Stimulated activated CD8-positive, alpha-beta memory T cell treated with anti-CD3 and anti-CD28 coated beads, Interleukin-2, amount 100 ng/mL, for 1 hour (primary cell): ENCODE data around the gene KRTAP10-8.
"Not testable (repeated sequence)": the region's sequence is repeated elsewhere in the genome, so short reads cannot be mapped to it uniquely, and the experiment has no call there.

Experiments used
- DNase-seq, 2 donors: peaks; one replicate each; pipeline ENCODE4 v3.0.0-alpha.2; 2020; ENCODE audit warnings: low read depth in 2 of 2

KRTAP10-8 gene, protein sequence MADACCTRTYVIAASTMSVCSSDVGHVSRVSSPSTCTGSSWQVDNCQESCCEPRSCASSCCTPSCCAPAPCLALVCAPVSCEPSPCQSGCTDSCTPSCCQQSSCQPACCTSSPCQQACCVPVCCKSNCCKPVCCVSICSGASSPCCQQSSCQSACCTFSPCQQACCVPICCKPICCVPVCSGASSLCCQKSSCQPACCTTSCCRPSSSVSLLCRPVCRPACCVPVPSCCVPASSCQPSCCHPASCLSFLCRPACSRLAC

DNA sequence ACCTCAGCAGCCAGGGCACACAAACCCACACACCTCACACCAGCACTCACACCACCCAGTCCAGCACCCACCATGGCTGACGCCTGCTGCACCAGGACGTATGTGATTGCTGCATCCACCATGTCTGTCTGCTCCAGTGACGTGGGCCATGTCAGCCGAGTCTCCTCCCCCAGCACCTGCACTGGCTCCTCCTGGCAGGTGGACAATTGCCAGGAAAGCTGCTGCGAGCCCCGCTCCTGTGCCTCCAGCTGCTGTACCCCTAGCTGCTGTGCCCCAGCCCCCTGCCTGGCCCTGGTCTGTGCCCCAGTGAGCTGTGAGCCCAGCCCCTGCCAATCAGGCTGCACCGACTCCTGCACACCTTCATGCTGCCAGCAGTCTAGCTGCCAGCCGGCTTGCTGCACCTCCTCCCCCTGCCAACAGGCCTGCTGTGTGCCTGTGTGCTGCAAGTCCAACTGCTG is at the start of gene KRTAP10-8:
Gene KRTAP10-8 (plus strand): TSS at position 51 of the 458 bp plus-strand sequence. CDS start 22 bp downstream, at position 73.
- no peak for DNase-seq

DNA sequence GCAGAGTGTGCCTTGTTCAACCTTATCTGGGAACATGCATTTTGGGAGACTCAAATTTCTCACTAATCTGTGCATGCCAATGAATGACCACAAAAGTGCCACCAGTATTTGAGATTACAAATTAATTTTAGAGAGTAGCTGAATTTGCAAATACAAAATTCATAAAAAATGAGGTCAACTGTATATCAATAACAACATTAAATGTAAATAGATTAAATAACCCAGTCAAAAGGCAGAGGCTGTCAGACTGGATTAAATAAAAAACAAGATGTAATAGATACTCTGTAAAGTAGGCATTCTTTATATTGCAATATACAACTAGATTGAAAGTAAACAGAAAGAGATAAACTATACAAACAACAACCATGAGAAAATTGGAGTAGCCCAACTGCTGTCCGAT is 47.8 kb upstream of the KRTAP10-8 start:
- DNase-seq = no peak

DNA sequence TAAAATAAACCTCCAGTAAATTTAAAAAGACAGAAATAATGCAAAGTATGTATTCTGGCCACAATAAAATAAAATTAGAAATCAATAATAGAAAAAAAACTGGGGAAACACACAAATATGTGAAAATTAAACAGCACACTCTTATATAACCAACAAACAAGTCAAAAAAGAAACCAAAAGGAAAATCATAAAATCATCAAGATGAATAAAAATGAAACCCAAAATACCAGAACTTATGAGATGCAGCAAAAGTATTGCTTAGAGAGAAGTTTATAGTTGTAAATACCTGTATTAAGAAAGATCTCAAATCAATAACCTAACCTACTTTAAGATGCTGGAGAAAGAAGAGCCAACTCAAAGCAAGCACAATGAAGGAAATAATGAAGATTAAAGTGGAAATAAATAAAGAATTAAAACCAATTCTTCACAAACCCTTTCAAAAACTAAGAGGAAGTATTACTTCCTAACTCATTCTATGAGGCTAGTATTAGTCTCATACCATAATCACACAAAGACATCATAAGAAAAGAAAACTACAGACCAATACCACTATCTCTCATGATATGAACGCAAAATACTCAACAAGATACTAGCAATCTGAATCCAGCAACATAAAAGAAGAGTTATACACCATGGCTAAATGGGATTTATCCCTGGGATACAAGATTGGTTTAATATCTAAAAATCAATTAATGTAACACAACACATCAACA is 46.8 kb upstream of the KRTAP10-8 start:
- no peak for DNase-seq

DNA sequence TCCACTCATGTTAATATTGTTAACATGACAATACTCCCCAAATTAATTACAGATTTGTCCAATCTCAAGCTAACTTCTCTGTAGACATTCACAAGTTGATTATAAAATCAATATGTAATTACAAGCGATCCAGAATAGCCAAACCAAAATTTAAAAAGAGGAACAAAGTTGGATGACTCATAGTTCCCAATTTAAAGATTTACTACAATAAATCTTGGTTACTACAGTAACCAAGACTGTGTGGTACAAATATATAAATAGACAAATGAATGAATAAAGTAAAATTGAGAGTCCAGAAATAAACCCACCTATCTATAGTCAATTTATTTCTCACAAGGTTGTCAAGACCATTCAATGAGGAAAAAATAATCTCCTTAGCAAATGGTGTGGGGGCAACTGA is 45.5 kb upstream of the KRTAP10-8 start:
- DNase-seq = no peak

DNA sequence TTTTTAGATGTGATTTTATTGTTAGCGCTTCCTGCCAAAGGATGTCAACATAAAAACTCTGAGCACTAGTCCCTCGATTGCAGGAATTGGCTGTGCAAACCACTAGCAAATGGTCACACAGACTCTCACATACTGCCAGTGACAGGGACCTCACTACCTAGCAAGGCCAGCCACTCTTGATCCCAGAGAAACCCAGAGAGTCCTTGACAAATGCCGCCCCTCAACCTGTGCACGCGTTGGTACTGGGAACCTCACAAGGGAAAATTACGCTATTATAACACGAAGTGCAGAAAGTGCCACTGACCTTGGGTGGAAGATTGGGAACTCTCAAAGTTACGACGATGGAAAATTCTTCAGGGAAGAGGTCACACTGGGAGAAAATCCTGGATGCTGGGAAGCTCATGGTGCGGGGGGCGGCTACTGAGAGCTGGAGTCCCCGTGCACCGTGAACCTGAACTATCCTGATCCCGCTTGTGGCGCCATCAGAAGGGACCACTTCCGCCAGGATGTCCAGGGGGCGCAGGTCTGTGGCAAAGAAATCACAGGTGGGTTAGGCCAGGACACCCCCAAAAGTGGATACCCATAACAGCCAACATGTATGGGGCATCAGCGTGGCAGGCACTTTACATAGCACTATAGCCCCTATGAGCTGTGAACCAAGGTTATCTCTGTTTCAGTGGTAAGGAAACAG is 44.3 kb upstream of the KRTAP10-8 start:
- DNase-seq = no peak

DNA sequence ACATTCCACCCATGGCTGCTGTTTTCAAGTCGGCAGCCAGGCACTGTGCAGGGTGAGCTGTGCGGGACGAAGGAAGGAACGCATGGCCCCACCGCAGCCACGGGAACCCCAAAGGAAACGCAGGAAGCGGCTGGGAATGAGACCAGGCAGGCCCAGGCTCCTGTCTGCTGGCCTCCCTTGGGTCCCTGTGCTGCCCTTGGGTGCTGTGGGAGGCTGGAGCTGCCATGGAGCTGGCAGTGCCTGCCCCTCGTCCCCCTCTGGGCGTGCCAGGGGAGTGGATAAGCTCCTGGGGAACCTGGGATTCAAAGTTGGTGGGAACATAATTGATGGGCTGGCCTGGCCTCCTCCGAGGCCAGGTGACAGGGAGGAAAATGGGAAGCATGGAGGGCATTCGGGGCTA is 43.6 kb upstream of the KRTAP10-8 start:
- no peak for DNase-seq

DNA sequence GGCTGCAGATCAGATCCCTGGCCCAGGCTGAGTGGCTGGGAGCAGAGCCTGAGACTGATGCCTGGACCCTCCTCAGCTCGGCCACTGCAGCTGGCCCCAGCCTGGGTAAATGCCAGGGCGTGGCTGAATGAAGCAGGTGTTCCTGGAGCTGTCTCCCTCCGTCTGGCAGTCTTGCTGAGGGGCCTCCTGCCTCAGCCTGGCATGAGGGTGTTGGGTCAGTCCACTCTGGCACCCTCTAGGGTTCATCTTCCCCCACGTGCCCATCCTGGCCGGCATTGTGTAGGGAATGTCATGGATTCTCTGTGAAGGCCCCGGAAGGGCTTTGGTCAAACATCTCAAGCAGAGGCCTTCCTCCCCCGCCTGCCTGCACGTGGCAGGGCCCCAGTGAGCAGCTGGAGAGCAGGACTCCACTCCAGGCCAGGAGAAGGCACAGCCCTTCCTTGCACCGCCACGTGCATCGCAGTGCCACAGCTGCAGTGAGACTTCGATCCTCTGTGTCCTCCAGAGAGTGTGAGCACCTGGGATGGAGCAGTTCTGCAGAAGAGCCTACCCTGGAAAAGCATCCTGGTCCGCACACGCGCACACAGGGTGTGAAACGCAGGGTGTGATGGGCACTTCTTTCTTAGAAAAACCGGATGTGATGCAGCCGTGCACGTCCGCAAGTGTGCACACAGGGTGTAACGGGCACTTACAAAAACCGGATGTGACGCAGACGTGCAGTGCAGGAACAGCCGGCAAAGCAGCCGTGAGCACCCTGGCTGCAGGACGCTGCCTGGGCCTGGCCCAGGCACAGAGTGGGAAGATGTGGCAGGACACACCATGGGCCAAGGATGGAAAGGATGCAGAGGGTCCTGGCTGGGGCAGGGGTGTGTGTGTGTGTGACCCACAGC is 43.0 kb upstream of the KRTAP10-8 start:
- DNase-seq = no peak

DNA sequence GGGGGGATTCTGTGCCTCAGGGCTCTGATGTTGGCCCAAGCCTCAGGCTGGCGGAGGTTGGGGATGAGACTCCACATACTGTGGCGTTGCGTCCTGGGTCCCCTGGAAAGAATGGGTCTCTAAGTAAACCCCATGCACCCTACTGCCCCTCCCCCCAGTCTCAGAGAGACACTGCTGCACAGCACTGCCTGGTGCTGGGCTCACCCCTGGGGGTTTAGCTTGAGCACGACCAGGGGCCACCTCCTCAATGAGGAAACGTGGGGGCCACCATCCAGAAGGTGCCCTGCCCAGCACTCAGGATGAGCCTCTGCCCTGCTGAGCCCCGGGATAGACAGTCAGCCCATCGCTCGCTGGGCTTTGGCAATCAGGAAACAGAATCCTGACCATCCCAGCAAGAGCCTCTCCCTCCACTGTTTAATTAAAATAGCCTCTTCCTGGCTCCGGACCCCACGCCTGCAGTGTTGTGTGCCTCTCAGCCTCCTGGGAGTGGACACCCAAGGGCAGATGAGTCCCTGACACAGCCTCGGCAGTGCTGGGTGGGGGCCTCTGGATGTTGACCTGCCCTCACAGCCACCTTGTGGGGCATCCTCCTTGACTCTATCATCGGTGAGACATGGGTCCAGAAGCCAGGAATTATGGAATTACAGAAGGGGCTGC is 41.9 kb upstream of the KRTAP10-8 start:
- DNase-seq = no peak

DNA sequence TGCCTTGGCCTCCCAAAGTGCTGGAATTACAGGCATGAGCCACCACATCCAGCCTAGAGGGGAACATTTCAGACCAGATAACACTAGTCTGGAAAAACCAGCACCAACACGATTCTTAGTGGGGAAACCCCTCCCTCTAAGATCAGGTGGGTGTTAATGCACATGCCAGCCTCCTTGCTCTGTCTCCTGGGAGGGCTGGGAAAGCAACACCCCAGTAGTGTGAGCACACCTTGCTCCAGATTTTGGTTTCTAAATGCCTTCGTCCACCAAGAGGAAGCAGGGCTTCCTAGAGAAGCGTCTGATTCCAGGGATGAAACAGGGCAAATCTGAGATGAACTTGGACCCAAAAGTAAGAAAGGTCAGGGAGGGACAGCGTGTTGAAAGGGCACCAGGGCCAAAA is 40.6 kb upstream of the KRTAP10-8 start:
- no peak for DNase-seq

DNA sequence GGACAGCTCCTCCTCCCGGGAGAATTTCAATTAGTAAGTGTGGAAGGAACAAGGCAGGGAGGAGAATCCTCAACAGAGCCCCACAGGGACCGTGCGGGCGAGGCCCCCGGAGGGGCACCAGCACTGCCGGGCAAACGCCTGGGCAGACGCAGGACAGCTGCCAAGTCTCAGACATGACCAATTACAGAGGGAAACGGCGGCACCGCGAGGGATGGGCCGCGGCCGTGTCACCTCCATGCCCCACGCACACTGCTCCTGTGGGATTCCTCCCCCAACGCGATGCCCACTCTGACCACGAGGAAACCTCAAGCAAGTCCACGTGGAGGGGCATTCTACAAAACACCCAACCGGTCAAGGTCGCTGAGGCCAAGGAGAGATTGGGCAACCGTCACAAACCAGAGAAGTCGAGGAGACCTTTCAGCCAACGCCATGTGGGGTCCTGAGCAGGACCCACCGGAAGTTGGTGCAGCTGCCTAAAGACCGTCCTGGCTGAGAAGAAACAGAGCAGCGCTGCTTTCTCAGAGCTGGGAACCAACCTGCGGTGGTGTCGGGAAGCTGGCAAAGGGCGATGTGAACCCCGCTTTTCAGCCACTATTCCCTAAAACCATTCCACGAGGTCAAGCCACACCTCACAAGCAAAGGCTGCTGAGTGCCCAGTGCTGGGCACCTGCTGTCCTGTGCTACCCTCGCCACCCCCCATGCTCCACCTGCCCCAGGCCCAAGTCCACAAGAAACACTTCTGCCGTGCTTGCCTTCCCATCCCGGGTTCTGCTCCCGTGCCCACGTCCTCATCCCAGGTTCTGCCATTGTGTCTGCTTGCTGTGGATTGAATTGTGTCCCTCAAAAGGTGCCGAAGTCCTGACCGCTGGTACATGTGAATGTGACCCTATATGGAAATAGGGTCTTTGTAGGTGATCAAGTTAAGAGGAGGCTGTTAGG is 39.8 kb upstream of the KRTAP10-8 start:
- no peak for DNase-seq

DNA sequence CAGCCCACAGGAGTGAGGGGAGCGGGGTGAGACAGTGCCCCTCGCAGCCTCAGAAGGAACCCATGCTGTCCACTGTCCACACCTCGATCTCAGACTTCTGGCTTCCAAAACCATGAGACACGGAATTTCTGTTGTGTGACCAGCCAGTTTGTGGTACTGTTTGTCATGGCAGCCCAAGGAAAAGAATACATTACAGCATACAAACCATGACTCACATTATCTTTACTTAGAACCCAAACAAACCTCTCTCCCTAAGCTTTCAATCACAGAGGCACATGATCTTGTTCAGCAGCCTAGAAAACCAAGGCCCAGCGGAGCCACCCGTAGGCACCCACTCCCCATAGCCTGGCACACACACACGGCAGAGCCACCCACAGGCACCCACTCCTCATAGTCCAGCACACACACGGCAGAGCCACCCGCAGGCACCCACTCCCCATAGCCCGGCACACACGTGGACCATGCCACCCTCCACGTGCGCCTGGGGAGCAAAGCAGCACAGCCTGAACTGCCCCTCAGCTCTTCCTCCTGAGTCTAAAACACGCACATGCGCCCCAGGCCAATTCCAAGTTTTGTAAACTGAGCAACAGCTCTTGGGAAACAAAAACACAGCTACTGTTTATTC is 38.8 kb upstream of the KRTAP10-8 start:
- DNase-seq = no peak

DNA sequence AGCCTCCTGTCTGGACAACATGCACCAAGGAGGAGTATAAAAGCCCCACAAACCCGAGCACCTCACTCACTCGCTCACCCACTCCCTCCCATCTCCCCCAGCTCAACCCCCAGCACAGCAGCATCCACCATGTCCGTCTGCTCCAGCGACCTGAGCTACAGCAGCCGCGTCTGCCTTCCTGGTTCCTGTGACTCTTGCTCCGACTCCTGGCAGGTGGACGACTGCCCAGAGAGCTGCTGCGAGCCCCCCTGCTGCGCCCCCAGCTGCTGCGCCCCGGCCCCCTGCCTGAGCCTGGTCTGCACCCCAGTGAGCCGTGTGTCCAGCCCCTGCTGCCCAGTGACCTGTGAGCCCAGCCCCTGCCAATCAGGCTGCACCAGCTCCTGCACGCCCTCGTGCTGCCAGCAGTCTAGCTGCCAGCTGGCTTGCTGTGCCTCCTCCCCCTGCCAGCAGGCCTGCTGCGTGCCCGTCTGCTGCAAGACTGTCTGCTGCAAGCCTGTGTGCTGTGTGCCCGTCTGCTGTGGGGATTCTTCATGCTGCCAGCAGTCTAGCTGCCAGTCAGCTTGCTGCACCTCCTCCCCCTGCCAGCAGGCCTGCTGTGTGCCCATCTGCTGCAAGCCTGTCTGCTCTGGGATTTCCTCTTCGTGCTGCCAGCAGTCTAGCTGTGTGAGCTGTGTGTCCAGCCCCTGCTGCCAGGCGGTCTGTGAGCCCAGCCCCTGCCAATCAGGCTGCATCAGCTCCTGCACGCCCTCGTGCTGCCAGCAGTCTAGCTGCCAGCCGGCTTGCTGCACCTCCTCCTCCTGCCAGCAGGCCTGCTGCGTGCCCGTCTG is 38.0 kb upstream of the KRTAP10-8 start, which contains the start of gene KRTAP10-4:
Gene KRTAP10-4 (plus strand): TSS at position 100 of the 827 bp plus-strand sequence. CDS start 30 bp downstream, at position 130.
- not testable (repeated sequence) for DNase-seq

DNA sequence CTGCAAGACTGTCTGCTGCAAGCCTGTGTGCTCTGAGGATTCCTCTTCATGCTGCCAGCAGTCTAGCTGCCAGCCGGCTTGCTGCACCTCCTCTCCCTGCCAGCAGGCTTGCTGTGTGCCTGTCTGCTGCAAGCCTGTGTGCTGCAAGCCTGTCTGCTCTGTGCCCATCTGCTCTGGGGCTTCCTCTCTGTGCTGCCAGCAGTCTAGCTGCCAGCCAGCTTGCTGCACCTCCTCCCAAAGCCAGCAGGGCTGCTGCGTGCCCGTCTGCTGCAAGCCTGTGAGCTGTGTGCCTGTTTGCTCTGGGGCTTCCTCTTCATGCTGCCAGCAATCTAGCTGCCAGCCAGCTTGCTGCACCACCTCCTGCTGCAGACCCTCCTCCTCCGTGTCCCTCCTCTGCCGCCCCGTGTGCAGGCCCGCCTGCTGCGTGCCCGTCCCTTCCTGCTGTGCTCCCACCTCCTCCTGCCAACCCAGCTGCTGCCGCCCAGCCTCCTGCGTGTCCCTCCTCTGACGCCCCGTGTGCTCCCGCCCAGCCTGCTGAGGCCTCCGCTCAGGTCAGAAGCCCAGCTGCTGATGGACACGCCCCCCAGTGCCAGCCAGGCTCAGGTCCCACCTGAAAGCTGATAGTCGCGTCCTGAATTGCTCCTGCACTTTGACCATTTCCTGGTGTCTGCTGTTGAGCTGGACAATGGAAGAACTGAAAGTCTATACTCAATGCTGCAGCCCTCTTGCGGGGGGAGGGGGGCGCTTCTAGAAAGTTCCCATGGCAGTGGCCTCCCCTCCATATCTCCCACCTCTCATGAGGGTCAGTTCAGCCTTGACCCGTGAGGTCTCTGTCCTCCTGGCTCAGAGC is 37.2 kb upstream of the KRTAP10-8 start:
- no peak for DNase-seq

DNA sequence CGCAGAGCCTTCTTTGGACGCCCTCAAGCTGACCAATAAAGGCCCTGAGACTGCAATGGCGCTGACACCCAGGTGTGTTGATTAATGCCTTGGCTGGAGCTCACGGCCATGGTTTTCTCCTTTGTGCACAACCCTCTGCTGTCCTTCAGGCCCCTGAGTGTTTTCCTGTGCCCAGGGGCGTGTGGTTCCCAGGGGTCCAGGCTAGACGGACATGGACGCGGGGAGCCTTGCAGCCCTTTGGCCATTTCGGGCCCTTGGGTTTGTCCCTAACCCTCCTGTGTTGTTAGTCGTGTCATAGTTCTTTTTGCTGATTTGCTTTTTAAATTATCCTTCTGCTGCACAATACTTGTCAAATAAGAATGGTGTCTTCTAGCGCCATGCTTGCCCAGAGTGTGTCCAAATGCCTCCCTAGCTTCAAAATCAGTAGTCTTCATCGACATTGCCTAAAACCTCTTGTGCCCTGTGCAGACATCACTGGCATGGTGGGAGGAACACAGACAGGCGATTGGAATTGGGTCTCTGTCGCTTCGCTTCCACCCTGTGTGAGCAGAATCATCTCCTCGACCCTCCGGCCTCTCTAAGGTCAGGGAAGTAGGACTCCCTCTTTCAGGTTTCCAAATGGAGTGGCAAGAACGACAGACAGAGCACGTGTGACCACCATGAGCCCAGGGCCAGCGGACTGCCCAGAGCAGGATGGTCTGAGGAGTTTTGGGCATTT is 36.4 kb upstream of the KRTAP10-8 start:
- no peak for DNase-seq

DNA sequence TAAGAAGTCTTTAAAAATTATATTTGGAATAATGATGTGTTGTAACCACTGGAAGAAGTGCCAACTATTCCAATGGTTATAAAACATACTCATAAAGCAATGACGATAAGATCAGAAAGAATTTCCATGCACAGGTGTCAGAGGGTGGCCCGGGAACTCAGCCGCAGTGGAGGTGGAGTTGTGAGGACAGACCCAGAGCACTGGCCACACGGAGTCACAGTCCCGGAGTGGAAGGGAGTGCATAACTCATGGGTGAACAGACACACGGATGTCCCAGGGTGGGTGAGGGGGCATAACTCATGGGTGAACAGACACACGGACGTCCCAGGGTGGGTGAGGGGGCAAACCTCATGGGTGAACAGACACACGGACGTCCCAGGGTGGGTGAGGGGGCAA is 35.9 kb upstream of the KRTAP10-8 start:
- no peak for DNase-seq

DNA sequence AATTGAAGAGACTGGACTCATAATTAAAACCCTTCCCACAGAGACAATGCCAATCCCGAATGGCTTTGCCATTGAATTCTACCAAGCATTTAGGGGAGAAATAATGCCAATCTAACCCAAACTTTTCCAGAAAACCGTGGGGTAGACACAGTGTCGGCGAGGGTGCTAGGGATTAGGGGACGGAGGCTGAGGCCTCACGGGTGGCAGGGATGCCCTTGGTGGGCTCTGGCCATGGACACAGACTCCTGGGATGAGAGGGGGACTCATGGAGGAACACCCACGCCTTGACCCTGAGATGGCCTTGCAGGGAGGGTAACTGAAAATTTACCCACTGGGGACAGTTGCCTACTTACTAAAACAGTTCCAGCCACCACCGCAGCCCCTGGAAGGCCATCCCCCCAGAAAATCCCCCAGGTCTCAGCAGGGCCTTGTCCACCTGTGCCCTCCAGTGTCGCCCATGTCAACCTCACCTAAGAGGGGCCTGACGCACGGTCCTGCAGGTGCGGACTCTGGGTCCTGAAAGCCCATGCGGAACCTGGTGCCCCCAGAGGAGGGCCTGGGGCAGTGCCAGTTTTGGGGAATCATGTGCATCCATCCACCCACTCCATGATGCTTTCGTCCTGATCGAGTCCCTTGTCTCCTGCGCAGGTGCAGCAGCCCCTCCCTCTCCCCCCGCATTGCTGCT is 33.4 kb upstream of the KRTAP10-8 start:
- no peak for DNase-seq
